Measurements from ENCODE around the gene PTPN20.
"Not testable (repeated sequence)": the region's sequence is repeated elsewhere in the genome, so short reads cannot be mapped to it uniquely, and the experiment has no call there.

PTPN20 gene, protein sequence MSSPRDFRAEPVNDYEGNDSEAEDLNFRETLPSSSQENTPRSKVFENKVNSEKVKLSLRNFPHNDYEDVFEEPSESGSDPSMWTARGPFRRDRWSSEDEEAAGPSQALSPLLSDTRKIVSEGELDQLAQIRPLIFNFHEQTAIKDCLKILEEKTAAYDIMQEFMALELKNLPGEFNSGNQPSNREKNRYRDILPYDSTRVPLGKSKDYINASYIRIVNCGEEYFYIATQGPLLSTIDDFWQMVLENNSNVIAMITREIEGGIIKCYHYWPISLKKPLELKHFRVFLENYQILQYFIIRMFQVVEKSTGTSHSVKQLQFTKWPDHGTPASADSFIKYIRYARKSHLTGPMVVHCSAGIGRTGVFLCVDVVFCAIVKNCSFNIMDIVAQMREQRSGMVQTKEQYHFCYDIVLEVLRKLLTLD

DNA sequence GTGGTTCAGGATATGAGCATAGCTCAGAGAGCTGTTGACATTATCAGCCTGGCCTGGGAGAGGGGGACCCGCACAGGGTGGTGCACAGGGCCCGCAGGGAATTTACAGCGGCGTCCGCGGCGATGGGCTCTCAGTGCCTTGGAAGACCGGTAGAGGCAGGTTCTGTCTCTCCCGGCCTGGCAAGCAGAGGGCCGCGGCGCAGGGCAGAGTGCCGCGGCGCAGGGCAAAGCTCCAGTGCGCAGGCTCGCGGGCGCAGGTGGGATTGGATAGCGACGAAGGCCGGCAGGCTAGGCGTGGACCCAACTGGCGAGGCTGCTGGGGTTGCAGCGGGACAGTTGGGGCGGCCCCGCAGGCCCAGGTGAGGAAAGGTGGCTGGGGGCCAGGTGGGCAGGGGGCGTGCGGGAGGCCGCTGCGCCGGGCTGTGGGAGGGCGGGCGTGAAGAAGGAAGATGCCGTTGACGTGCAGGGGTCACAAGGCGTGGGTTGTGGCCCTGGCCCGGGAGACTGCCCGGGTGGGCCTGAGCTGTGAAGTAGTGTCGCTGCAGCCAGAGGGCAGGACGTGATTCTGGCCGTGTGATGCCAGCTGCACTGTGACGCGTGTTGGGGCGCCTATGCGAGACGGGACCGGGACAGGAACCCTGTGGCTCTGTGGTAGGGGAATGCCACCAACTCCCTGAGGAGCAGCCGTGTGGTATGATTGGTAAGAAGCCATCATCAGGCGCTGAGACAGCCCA is at the start of gene PTPN20:
TSS of gene PTPN20 (plus strand) at position 285 of the 733 bp plus-strand sequence. CDS start 21,072 bp downstream, outside the sequence.
- DNase-seq (ENCODE audit: low read depth in 2 of 2): not testable (repeated sequence)

DNA sequence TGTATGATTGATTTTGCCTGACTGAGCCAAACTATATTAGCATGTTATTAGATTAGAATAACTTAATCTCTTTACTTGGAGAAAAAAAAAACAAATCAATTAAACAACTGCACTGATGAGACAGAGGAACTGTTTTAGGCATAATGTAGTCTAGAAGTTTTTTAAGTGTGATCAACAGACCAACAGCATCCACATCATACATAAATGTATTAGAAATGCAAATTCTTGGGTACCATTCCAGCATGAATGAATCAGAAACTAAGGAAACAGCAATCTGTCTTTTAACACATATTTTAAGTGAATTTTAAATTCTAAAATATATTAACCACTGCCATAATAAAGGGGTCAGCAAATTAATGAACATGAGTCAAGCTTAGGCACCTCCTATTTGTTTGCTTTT is 41.5 kb upstream of the PTPN20 start:
- not testable (repeated sequence) for DNase-seq (ENCODE audit: low read depth in 2 of 2)

DNA sequence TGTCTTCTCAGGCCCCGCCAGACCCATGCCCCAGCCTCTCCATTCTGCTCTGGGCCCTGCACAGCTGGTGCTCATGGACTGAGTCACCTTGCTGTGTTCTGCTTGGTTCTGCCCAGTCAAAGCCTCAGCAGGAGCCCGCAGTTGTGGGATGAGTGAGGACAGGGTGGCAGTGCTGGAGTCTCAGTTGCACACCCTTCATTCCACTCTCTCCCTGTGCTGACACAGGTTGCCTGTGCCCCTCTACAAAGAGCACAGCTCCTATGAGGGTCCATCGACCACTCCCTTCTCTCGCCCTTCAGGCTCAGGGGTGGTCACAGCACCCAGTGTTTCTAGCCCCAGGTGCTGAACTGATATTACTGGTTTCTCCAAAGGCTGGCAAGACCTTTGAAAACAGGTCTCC is 39.6 kb upstream of the PTPN20 start:
- DNase-seq (ENCODE audit: low read depth in 2 of 2): not testable (repeated sequence)

DNA sequence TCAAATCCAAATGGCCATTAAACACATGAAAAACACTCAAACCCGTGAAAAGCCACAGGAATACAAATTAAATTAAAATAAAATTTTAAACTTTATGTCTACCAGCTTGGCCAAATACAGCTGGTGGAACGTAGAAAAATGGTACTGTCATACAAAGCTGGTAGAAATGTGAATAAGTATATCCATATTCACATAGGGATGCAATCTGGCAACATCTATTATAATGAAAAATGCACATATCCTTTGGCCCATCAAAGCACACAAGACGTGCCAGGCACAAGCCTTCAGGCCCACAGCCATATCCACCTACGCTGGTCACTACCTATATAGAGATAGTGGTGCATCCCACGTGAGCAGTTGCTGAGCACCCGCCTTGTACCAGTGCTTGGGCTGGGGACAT is 35.9 kb upstream of the PTPN20 start:
- DNase-seq (ENCODE audit: low read depth in 2 of 2): not testable (repeated sequence)

DNA sequence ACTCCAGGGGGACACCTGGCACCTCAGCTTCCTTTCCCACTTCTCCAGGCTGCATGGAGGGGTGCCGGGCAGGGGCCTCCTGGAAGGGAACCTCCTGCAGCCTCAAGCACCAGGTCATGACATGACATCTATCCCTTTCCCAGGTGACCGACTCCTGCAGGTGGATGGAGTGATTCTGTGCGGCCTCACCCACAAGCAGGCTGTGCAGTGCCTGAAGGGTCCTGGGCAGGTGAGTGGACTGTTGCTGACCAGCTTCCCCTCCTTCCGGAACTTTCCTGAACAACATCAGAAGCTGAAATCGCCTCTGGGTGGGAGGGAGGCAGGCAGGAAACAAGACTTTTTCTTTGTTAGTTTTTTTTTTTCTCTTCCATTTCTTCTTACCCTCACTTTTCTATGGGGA is 34.5 kb upstream of the PTPN20 start:
- not testable (repeated sequence) for DNase-seq (ENCODE audit: low read depth in 2 of 2)

DNA sequence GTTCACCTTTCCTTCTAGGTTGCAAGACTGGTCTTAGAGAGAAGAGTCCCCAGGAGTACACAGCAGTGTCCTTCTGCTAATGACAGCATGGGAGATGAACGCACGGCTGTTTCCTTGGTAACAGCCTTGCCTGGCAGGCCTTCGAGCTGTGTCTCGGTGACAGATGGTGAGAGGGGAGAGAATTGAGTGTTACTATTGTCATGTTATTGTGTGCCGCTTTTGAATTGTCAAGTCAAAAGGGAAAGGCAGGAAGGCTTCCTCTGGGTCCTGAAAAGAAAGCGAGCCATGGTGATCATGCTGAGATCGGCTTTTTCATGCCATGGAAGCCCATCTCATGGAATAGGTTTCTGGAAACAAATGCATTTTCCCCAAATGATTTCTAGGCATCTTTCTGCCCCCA is 32.5 kb upstream of the PTPN20 start:
- not testable (repeated sequence) for DNase-seq (ENCODE audit: low read depth in 2 of 2)

DNA sequence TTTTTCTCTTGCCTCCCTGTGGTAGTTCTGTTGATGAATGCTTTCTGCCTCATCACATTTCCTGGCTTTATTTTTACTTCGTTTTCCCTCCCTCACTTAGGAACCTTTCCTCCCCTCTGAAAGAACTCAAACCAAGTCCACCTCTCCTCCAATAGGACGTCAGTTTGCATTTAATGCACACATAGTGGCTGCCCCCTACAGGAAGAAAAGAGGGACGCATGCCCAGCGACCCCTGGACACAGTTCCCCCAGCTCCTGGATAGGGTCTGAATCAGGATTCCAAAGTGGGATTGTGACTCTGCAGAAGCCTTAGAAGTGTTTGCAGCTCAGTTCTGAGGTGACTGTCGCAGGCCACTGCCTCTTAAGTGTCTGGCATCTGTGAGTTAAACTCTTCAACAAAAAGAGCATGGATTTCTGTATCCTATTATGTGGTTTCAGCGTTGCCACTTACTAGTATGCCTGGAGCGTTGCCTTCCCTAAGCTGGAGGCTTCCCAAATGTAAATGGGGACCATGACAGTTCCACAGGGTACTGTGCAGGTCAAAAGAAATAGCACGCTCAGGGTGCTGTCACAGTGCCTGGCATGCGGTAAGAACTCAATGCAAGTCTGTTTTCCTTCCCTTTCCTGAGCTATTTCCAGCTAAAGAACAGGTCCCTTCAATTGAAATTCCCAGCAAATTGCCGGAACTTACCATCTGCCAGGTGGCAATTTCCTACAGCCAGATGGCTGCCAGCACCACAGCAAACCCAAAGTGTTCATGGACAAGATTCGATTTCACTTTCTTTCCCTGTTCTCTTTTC is 20.2 kb upstream of the PTPN20 start:
- not testable (repeated sequence) for DNase-seq (ENCODE audit: low read depth in 2 of 2)

DNA sequence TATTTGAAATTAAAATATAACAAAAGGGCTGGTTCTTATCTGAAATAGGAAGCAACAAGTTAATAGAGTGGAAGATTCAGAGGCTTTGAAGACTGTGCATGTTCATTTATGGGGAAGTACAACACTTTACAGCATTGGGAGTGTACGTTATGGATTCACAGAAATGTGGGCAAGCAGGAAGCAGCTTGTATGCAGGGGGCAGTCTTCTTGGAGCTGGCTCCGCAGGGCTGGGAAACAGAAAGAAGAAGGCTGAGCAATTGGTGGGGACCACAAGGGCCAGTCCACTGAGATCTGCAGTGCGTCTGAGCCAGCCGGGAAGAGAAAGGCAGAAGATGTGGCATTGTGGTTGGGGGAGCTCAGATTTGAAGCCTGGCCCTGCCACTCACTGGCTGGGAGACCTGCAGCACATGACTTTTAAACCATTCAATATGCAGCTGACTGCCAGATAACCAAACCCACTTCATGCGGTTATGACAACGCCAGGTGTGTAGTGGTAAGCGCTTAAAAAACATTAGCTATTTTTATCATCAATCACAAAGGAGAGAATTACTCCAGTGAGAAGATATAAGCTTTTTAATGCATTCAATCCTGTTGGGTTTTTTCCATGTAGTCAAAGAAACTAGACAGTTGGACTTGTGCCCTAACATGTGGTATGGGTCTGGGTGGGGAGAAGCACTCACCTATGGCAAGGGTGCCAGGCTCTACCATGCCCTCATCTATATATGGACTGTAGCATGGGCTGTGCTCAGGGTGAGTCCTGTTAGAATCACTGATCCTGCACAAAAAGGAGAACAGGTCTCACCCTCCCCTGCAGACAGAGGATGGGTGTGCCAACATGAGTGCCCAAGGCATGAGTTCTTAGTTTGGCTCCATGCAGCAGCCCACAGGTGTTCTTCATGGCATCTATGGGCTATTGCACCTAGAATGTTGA is 14.2 kb upstream of the PTPN20 start:
- not testable (repeated sequence) for DNase-seq (ENCODE audit: low read depth in 2 of 2)

DNA sequence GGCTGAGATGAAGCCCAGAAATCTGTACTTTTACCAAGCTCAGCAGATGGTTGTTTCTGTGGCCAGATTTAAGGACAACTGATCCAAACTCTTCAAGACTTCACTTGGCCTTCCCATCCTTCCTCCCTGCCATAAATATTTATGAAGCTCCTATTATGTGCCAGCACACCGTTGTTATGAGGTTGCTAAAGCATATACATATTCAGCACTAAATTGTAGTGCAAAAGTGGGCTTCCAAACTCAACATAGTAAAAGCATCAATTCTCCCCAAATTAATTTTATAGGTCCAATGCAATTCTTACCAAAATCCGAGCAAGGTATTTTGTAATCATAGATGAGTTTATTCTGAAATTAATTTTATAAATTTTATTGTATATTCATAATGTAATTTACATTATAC is 10.0 kb upstream of the PTPN20 start:
- not testable (repeated sequence) for DNase-seq (ENCODE audit: low read depth in 2 of 2)

DNA sequence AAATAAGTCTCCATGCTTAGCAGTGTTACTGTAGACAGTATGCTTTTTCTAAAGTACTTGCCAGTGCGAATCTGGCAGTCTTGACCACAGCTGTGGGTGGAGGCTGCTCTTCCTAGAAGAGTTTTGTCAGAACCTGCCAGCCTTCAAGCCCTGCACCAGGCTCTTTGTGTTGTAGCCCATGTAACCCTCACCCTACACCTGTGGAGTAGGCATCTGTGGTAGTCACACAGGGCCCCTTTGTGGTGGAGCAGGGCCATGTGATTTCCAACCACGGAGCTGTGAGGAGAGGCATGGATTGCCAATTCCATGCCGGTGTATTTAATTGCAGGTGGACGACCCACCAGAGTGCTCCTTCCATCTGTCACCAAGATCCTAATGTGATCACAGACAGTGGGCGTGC is 7.4 kb upstream of the PTPN20 start:
- not testable (repeated sequence) for DNase-seq (ENCODE audit: low read depth in 2 of 2)

DNA sequence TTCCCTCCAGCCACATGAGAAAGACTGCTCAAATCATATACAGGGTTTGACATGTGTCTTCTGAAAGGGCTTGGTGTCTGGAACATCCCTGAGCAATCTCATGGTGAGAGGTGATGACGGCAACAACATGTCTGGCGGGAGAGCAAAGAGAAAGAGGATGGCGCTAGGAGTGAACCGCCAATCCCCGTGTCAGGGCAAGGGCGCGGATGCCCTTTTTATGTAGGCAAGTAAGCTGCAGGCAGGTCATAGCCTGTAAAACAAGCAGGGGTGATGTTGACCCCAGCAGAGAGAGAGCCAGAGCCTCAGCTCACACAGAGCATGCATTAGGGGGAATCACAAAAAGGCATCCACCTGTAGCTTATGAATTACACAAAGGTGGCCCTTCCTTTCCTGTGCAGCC is 4.9 kb upstream of the PTPN20 start:
- DNase-seq (ENCODE audit: low read depth in 2 of 2): not testable (repeated sequence)

DNA sequence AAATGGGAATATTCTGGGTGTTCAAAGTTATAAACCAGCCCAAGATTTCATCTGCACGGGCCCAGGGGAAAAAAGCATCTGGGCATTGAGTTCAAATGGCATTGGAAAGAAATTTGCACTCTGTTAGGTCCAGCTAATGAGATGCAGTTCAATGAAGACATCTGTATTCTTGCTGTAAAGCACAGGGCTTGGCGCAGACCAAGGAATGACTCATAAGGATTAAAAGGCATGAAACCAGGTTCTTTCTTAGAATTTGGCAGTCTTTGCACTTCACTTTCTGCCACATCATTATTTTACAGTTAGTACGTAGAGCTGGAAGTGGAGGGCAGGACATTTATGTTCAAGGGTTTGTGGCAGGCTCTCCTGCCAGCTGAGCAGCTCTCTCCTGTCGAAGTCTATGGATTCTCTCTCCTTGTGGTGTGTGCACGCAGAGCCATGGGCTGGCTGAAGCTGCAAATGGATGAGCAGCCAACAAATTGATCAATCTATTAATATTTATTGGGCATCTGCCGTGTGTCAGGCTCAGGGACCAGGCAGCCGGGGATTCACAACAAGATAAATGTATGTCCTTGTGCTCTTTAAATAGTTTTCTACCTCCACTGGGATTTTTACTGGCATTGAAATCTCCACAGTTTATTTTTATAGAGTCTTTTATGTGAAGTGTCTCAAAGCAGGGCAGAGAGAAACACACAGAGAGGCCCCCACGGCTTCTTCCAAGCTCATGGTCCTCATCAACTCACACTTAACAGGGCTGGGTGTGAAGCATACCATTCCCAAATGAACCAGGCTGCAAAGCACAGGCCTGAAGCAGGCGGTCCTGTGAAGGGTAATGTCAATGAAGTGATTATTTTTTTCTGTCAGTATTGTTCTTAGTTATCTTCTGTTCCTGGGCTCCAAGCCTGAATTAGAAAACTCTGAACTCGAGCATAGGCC is 3.8 kb upstream of the PTPN20 start:
- not testable (repeated sequence) for DNase-seq (ENCODE audit: low read depth in 2 of 2)

DNA sequence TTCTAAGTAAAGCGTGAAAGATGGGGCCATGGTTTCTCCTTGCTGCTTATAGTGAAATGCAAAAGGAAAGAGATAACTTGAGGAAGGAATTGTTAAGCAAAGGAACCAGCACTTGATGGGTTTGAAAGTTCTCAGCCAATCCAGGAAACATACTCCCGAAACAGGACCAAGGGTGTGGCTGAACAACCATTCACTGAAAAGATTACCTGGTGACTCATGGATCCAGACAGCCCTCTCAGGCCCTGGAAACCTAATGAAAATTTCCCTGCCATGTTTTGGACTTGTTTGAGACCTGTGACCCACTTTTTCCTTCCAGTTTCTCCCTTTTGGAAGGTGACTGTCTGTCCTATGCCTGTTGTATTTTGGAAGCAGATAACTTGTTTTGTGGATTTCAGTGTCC is 11.3 kb downstream of the PTPN20 start:
- not testable (repeated sequence) for DNase-seq (ENCODE audit: low read depth in 2 of 2)

DNA sequence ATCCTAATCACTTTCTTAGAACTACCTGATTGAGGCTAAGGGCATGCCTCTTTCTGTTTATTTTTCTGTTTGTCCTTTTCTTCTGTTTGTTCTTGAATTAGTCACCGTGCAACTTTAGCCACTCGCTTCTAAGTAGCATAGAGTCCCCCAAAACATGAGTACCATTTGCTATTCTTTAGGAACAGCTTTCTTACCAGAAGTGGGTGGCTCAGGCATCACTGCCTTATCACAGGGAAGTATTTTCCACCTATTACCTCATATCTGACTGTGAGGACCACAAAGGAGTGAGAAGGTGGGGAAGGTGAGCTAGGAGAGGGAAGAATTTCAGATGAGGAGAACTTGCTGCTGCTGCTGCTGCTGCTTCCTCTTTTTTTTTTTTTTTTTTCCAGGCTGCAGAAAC is 13.9 kb downstream of the PTPN20 start:
- DNase-seq (ENCODE audit: low read depth in 2 of 2): not testable (repeated sequence)

DNA sequence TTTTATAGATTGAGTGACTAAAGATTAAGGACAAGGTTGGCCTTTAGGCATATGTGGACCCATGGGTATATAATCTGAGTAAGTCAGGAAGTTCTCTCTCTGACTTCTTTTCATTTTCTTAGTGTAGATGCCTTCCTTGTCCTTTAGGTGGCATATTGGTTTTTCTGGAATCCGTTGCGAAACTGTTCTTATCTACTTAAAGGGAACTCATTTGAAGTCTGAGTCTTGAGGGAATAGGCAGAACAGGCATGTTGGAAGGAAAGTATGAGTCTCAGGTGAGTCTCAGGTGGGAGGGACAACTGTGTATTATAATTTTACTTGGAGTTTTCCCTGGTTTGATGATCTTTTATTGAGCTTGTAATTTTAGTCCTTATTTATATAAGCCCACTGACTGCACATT is 14.6 kb downstream of the PTPN20 start:
- DNase-seq (ENCODE audit: low read depth in 2 of 2): not testable (repeated sequence)

DNA sequence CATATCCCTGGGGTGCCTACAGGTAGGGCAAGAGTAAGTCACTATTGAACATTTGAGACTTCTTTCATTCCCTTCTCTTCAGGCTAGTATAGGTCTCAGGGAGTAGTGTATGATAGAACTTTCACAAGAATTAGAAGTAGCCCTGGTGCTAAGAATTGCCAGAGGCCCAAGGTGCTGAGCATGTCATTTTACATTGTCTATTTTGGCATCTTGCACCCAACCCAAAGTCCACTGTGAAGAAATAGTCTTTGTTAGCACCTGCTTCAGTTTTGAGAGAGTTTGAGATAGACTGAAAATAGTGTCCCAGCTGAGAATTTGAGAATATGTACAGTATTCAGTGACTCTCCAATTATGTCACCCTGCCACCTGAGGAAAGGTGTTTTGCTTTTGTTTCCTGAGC is 17.6 kb downstream of the PTPN20 start:
- not testable (repeated sequence) for DNase-seq (ENCODE audit: low read depth in 2 of 2)

DNA sequence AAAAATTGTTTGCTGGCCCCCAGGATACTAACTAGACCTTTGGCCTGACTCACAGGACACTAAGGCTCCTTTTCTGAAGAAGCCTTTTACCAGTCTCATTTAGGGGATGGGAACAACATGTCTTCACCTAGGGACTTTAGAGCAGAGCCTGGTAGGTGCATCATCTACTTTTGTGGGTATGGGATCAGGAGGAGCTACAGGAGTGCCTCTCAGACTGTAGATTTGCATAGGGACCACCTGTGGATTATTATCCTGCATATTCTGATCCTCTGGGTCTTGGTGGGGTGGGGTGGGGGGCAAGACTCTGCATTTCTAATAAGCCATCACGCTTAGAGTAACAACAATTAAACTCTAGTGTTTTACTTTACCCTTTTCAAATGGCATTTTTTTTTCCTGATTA is 21.2 kb downstream of the PTPN20 start:
- DNase-seq (ENCODE audit: low read depth in 2 of 2): not testable (repeated sequence)

DNA sequence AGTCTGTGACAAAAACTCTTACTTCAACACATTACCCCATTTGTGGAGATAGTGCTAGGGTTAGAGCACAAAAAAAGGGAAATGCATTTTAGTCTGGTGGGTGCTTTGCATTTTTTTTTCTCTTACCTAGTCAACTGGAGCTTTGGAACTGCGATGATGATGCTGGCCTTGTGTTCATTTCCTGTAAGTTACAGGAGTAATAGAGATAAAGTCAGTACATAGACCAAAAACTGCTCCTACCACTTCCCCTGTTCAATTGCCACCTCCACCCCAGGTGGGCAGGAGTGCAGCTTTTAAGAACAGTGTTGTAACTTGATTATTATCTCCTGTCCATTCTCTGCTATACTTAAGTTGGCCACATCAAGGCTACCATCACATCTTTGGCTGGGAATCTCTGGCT is 29.9 kb downstream of the PTPN20 start:
- not testable (repeated sequence) for DNase-seq (ENCODE audit: low read depth in 2 of 2)

DNA sequence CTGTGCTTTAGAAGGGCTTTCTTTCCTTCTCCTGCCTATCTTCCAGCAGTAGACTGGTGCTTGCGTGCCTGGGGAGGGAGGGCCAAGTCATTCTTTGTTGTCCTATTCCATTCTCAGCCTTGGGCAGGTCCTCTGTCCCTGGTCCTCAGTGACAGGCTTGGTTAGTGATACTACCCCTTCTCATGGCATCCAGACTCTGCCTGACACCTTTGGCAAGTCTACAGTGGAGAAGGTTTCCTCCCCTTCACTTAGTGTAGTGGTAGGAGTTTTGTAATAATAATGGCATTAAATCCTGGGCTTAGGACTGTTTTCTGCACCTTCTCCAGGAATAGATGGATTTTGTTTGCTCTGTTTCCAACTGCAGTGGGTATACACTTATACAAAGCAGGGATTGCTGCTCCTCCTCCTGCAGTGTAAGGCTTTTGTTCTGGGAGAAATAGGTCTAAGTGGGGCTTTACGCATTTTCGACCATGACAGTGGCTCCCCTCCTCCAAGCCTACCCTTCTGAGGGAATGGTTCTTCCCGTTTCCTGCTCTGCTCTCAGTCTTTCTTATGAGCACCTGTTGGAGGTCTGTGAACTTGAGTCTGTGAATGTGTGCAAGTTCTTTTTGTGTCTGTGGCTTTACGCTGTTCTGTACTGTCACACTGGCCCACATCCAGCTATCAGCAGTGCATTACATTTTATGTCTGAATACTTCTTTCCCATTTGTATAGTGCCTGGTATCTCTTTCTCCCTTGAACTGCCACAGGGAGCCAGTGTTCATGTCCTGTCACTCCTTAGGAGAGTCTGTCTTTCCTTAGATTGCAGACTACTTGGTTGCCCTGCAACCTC is 37.7 kb downstream of the PTPN20 start:
- not testable (repeated sequence) for DNase-seq (ENCODE audit: low read depth in 2 of 2)

Measured in activated CD8-positive, alpha-beta memory T cell treated with anti-CD3 and anti-CD28 coated beads for 4 hours (primary cell).